HEK293T (cell line): Measurements from ENCODE around the gene ETF1.

Source experiments
- CTCF ChIA-PET: fragments of 350-600 bp; formaldehyde crosslinking; extraction: SDS; loops from one replicate; lab custom pipeline; 2021; ENCODE audit warnings: antibody characterized with exemption, inconsistent platforms; lab: Yijun Ruan, JAX
- POLR2A ChIA-PET: fragments of 350-600 bp; formaldehyde crosslinking; extraction: SDS; loops from one replicate; lab custom pipeline; 2020; ENCODE audit warnings: antibody characterized with exemption, inconsistent platforms; lab: Yijun Ruan, JAX
- DNase-seq: peaks from one replicate; pipeline ENCODE4 v3.0.0; 2012; ENCODE audit warnings: mixed read lengths; ENCODE audit errors: extremely low spot score
- ARNT ChIP-seq: fragments of 450-650 bp; IDR thresholded peaks from 2 replicates; pipeline ENCODE4 v1.6.1; 2017; ENCODE audit warnings: mild to moderate bottlenecking
- BHLHE40 ChIP-seq: fragments of 450-650 bp; IDR thresholded peaks from 2 replicates; pipeline ENCODE4 v1.6.1; 2016; ENCODE audit warnings: mild to moderate bottlenecking, moderate library complexity, borderline replicate concordance
- CTBP1 ChIP-seq: fragments of 450-650 bp; IDR thresholded peaks from 2 replicates; pipeline ENCODE4 v1.6.1; 2016; ENCODE audit warnings: borderline replicate concordance
- ELF4 ChIP-seq: fragments of 450-650 bp; IDR thresholded peaks from 2 replicates; pipeline ENCODE4 v1.6.1; 2017; ENCODE audit warnings: antibody characterized with exemption
- FOXA1 ChIP-seq: fragments of 450-650 bp; IDR thresholded peaks from 2 replicates; pipeline ENCODE4 v1.6.1; 2016; ENCODE audit warnings: mild to moderate bottlenecking
- FOXK2 ChIP-seq: fragments of 450-650 bp; IDR thresholded peaks from 2 replicates; pipeline ENCODE4 v1.6.1; 2016; ENCODE audit warnings: mild to moderate bottlenecking
- FOXM1 ChIP-seq: fragments of 450-650 bp; IDR thresholded peaks from 2 replicates; pipeline ENCODE4 v1.6.1; 2017; ENCODE audit warnings: mild to moderate bottlenecking, borderline replicate concordance
- HDGF ChIP-seq: fragments of 450-650 bp; IDR thresholded peaks from 2 replicates; pipeline ENCODE4 v1.6.1; 2017; ENCODE audit warnings: antibody characterized with exemption, borderline replicate concordance
- L3MBTL2 ChIP-seq: fragments of 450-650 bp; conservative IDR thresholded peaks from 2 replicates; pipeline ENCODE4 v1.6.1; 2016; ENCODE audit warnings: mild to moderate bottlenecking
- LEF1 ChIP-seq: fragments of 450-650 bp; IDR thresholded peaks from 2 replicates; pipeline ENCODE4 v1.6.1; 2017; ENCODE audit warnings: mild to moderate bottlenecking, borderline replicate concordance
- NFRKB ChIP-seq: fragments of 450-650 bp; IDR thresholded peaks from 2 replicates; pipeline ENCODE4 v1.6.1; 2016; ENCODE audit warnings: mild to moderate bottlenecking, moderate library complexity
- SP1 ChIP-seq: fragments of 450-650 bp; IDR thresholded peaks from 2 replicates; pipeline ENCODE4 v1.6.1; 2017
- TARDBP ChIP-seq: fragments of 450-650 bp; IDR thresholded peaks from 2 replicates; pipeline ENCODE4 v1.6.1; 2016
- ZNF384 ChIP-seq: fragments of 450-650 bp; IDR thresholded peaks from 2 replicates; pipeline ENCODE4 v1.6.1; 2016
- TF ChIP-seq, protein P1 (sequence below): fragments of 450-650 bp; IDR thresholded peaks from 2 replicates; pipeline ENCODE4 v1.6.1; 2016

The ETF1 gene

DNA sequence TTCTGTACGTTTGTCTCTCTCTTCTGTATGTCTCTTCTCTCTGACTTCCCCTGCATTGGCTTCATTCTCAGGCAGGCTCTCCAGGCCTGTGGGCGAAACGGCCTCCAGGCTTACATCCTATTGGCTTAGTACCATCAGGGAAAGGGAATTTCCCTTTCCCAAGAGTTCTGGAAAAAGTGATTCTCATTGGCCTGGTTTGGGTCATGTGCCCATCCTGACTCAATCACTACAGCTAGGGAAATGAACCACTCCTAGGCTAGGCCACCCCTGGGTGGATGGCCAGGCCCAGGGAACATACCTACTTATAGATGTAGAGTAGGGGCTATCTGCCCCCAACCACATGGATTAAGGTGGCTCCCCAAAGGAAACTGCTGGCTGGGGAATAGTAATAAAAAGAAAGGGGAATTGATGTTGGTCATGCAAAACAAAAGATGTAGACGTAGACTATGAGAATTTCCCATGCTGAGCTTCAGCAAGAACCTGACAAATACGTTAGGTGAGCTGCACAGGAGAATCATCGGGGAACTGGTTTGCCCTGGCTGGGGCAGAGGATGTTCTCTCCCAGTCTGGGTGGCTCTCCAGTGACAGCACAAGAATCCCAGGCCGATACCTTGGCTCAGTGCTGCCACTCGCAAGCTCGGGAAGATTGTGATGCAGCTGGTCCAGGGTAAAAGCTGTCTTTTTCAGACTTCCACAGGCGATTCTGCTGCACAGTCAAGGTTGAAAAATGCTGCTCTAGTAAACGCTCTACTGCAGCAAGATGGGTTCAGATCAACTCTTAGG, 81.5 kb downstream of the ETF1 start:
- CTCF ChIA-PET, result interaction anchor here (1.4 to 1.8 kb wide), 2 partner anchors 36 to 43 kb away, joined by 4 to 9 read pairs; no protein-coding TSS in a partner anchor
- TF ChIP-seq SP1 (no peak), ZNF384 (no peak), FOXA1 (no peak), HDGF (no peak), ARNT (no peak), L3MBTL2 (no peak)
- TF ChIP-seq, protein P1, sequence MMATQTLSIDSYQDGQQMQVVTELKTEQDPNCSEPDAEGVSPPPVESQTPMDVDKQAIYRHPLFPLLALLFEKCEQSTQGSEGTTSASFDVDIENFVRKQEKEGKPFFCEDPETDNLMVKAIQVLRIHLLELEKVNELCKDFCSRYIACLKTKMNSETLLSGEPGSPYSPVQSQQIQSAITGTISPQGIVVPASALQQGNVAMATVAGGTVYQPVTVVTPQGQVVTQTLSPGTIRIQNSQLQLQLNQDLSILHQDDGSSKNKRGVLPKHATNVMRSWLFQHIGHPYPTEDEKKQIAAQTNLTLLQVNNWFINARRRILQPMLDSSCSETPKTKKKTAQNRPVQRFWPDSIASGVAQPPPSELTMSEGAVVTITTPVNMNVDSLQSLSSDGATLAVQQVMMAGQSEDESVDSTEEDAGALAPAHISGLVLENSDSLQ, result no peak
- DNase-seq, result no peak
- POLR2A ChIA-PET, result interaction anchor here (1.1 to 1.4 kb wide), 4 partner anchors 13 to 248 kb away, joined by 4 to 6 read pairs (median 4); partner anchors contain the start of genes CDC23 and ETF1

DNA sequence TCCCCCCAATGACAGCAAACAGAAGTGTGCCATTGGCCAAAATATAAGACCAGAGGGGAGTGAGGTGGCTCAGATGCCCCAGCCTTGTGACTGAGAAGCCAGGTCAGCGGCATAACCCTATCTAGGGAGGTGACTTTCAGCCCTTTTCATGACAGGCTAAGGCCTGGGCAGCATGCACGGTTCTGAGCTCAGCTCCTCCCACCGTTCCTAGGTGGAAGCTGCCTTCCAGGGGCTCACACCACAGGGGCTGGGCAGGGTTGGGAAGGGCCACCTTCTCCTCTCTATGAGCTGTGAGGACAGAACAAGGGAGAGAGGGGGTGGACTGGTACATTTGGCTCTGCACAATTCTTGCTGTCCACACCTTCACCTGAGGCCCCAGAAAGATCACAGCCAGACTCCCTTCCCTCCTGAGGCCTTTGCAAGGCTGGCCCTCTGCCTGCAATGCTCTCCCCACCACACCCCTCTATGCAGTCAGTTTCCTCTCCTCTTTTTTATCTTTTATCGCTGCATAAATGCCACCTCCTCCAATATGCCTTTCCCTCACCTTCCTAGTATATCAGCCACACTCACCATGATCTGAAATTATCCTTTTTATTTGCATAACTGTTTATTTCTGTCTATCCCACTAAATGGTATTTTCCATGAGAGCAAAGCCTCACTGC, 82.9 kb downstream of the ETF1 start:
- ChIA-PET POLR2A (interaction anchor here (1.4 kb wide), 2 partner anchors 11 to 247 kb away, joined by 4 read pairs; partner anchors contain the start of gene CDC23), CTCF (interaction anchor here (1.4 kb wide), 1 partner anchor 38 kb away, joined by 4 read pairs; no protein-coding TSS in a partner anchor)

DNA sequence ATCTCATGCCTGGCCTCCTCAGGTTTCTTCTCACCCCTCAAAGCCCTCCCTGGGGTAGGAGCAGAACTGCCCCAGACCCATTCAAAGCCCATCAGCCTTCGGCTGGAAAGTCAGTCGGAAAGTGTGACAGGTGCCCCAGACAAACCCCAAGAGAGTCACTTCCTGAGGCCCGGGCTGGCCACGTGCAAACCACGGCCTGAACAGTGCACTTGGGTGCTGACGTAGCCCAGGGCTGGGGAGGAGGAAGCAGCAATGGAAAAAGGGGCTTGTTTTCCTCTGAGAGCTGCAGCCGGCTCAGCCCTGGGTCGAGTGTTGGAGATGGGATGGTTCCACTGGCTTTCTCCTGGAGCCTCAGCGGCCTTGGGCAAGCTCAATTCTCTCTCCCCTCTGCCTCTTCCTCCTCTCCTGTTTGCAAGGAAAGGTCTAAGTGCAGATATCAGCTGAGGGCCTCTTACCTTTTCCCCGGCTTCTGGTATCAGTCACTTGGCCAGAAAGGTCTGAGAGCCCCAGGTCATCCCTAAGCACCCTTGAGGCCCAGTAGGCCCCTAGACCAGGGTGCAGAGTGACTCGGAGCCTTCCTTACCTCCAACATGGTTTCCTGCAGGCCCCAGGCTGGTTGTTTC, 83.6 kb downstream of the ETF1 start:
- CTCF ChIA-PET, result interaction anchor here (1.2 kb wide), 1 partner anchor 9 kb away, joined by 3 read pairs; no protein-coding TSS in a partner anchor
- POLR2A ChIA-PET, result no interaction called here
- TF ChIP-seq, protein P1, result no peak
- no peak for TF ChIP-seq TARDBP
- TF ChIP-seq HDGF, result no peak
- no peak for TF ChIP-seq ARNT
- TF ChIP-seq ZNF384, result no peak
- TF ChIP-seq NFRKB, result no peak
- no peak for DNase-seq

More for the DNA sequence above, 82.9 kb downstream of the ETF1 start:
- no peak for TF ChIP-seq BHLHE40
- no peak for TF ChIP-seq NFRKB
- no peak for TF ChIP-seq L3MBTL2
- TF ChIP-seq ELF4, result no peak
- no peak for TF ChIP-seq FOXK2
- TF ChIP-seq TARDBP, result no peak
- no peak for TF ChIP-seq FOXM1
- DNase-seq, result no peak

DNA sequence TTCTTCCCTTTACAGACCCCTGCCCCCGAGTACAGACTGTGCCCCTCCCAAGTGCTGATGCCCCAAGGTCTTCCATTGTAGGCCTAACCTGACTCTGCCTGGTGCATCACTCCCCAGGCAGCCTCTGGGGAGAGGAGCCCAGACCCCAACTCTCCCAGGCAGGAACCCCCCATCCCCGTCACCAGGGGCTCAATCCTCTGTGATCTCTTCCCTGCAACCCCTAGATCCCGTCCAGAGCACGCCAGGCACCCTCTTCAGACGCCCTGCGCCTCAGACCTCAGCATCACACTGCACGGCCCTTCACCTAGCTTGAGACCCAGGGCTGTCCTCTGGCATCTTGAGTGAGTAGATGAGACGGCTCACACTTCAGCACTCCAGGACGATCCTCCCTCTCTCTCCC, 84.2 kb downstream of the ETF1 start:
- CTCF ChIA-PET, result interaction anchor here (1.2 to 2.5 kb wide), 2 partner anchors 9 to 44 kb away, joined by 3 to 10 read pairs; no protein-coding TSS in a partner anchor
- DNase-seq, result no peak
- TF ChIP-seq FOXK2, result no peak
- TF ChIP-seq FOXA1, result no peak
- POLR2A ChIA-PET, result no interaction called here

DNA sequence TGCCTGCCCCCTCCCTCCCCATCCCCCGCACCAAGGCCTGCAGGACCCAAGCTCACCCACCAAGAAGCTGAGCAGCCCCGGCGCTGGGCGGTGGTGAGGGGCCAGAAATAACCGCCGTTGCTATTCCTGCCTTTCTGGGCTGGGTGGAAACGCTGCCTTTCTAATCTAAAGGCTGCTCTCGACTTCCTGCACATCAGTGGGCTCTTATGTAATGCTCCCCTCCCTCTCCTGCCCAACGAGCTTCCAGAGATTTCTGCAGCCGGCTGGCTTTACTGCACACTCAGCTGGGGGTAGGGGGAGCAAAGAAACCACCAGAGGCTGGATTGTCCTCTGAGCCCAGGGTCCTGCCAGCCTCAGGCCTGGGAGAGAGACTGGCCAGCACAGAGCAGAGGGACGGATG, 84.7 kb downstream of the ETF1 start:
- POLR2A ChIA-PET, result no interaction called here
- TF ChIP-seq ELF4 (no peak), FOXA1 (no peak), CTBP1 (no peak), ARNT (no peak), FOXK2 (no peak)
- no peak for DNase-seq
- CTCF ChIA-PET, result interaction anchor here (0.6 to 2.5 kb wide), 3 partner anchors 8 to 45 kb away, joined by 3 to 10 read pairs (median 3); no protein-coding TSS in a partner anchor

DNA sequence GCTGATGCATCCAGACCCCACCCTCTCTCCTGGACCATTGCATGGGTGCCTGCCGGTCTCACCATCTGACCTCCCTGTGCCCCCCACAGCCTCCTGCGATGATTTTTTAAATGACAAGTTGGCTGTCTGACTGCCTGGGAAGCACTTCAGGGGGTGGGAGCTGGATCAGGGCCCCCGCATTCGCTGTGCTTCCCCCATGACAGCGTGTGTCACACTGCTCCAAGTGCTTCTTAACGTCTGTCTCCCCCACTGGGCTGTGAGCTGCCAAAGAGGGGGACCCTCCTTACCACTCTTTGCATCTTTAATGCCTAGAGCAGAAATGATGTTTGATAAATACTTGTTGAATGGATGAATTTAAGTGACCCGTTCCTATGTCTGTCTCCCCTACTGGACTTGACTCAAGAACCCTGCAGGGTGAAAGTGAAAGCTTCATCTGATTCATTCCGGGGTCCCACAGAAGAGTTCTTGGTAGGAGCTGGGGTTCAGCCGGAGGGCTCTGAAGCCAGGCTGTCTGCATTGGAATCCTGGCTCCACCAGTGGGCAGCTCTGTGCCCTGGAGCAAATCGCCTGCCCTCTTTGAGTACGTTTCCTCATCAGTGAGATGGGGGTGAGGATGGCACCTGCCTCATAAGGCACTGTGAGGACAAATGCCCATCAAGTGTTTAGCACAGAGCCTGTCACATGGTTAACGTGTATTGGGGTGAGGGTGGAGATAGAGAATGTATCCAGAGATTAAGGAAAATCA, 85.3 kb downstream of the ETF1 start:
- POLR2A ChIA-PET, result no interaction called here
- DNase-seq, result no peak
- CTCF ChIA-PET, result interaction anchor here (0.6 to 2.5 kb wide), 2 partner anchors 25 to 45 kb away, joined by 3 to 10 read pairs; no protein-coding TSS in a partner anchor

More for the DNA sequence above, 85.3 kb downstream of the ETF1 start:
- no peak for TF ChIP-seq LEF1
- no peak for TF ChIP-seq TARDBP
- no peak for TF ChIP-seq ELF4
- no peak for TF ChIP-seq HDGF
- no peak for TF ChIP-seq FOXK2
- TF ChIP-seq SP1, result no peak
